GM12891 (cell line): ENCODE results near the gene LRRC39. TPM values are rescaled to one million over a fixed set of nuclear protein-coding genes. Genes with fewer than 3 reads are reported as not detected.
"Not testable (repeated sequence)": the region's sequence is repeated elsewhere in the genome, so short reads cannot be mapped to it uniquely, and the experiment has no call there.

Experiments used
- DNase-seq: peaks from one replicate; pipeline ENCODE4 v3.0.0; 2011; ENCODE audit warnings: low spot score; ENCODE audit not compliant: insufficient read length
- FAIRE-seq: peaks from 2 replicates; lab custom pipeline; 2011; peaks lifted over from hg19 to GRCh38; lab: Jason Lieb, UNC
- PAX5 ChIP-seq: IDR thresholded peaks from 2 replicates; pipeline ENCODE4 v1.6.1; 2011; ENCODE audit warnings: low read length, moderate library complexity, mild to moderate bottlenecking; ENCODE audit not compliant: insufficient read depth, severe bottlenecking
- POLR2A ChIP-seq: IDR thresholded peaks from 2 replicates; pipeline ENCODE4 v1.6.1; 2011; ENCODE audit warnings: low read depth, low read length, control low read depth
- POLR2AphosphoS5 ChIP-seq: IDR thresholded peaks from 2 replicates; pipeline ENCODE4 v1.6.1; 2011; ENCODE audit warnings: low read depth, low read length, control low read depth
- POU2F2 ChIP-seq: IDR thresholded peaks from 2 replicates; pipeline ENCODE4 v1.6.1; 2011; ENCODE audit warnings: low read depth, mild to moderate bottlenecking, control low read depth, low read length, moderate library complexity
- SPI1 ChIP-seq: IDR thresholded peaks from 2 replicates; pipeline ENCODE4 v1.6.1; 2011; ENCODE audit warnings: low read depth, low read length, control low read depth
- TAF1 ChIP-seq: IDR thresholded peaks from 2 replicates; pipeline ENCODE4 v1.6.1; 2011; ENCODE audit warnings: low read depth, low read length, control low read depth
- polyA plus RNA-seq: library from polyadenylated mRNA; unstranded; fragments of >200 nt; gene quantifications from one replicate; pipeline ENCODE4 v1.2.1, GENCODE V29; 2012; ENCODE audit warnings: low read depth, missing spikeins, inconsistent platforms; ENCODE audit not compliant: missing spikeins

Gene LRRC39
- polyA plus RNA-seq = 0.32 TPM

DNA sequence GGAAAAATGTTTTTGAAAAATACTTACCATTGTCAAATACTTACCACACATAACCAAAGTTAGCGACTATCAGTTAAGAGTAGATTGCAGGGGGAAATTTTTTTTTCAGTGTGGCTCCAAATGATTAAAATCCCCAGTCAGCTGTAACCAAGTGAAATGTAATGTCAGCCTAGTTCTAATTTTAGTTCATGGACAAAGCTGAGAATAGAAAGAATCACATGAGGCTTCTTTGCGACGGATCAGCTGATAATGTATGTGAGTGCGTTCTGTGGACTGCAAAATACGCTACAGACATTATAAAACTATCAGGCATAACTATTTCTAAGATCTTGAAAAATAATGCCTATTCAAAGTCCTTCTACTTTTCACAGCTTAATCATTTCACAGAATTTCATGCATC is at the start of gene LRRC39:
Gene LRRC39, minus strand, starts transcription at position 166 of the 400 bp plus-strand sequence. CDS start 9,740 bp downstream, outside the sequence.
- TF ChIP-seq TAF1 = no peak
- TF ChIP-seq PAX5 = no peak
- no peak for TF ChIP-seq SPI1
- no peak for TF ChIP-seq POLR2A
- TF ChIP-seq POLR2AphosphoS5 = no peak
- no peak for TF ChIP-seq POU2F2
- FAIRE-seq (no peak), DNase-seq (no peak)

DNA sequence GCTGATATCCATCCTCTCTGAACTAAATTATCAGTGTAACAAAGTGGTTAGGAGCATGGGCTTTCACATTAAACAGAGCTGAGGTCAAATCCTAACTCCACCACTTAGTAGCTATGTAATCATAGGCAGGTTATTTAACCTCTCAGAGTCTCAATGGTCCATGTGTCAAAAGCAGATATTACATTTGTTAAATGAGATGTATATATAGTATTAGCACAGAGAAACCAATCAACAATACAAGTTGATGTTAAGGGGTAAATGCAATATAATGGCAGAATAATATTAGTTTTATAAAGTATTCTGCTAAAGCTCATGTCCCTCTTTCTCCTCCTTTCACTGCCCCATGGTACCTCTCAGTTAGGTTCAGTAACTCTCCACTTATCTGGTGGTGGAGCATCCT is 44.4 kb upstream of the LRRC39 start:
- TF ChIP-seq SPI1 (no peak), POLR2AphosphoS5 (no peak), POLR2A (no peak), PAX5 (no peak)
- FAIRE-seq (no peak), DNase-seq (no peak)

DNA sequence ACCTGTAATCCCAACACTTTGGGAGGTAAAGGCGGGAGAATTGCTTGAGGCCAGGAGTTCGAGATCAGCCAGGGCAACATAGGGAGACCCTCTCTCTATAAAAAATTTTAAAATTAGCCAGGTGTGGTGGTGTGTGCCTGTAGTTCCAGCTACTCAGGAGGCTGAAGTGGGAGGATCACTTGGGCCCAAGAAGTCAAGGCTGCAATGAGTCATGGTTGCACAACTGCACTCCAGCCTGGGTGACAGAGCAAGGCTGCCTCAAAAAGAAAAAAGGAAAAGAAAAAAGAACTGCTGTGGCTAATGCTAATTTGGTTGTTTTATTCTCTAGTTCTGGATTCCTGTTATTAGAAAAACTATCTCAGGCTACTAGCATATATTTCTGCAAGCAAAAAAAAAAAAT is 41.8 kb upstream of the LRRC39 start:
- no peak for DNase-seq
- FAIRE-seq = no peak
- TF ChIP-seq POLR2A (no peak), PAX5 (no peak), SPI1 (no peak), POLR2AphosphoS5 (no peak), TAF1 (no peak), POU2F2 (no peak)

GRCh38 chr1:100219457-100219856 is 41.4 kb upstream of the LRRC39 start:
- DNase-seq (no peak), FAIRE-seq (no peak)
- TF ChIP-seq PAX5 (no peak), TAF1 (no peak), SPI1 (no peak), POU2F2 (no peak), POLR2A (no peak), POLR2AphosphoS5 (no peak)

DNA sequence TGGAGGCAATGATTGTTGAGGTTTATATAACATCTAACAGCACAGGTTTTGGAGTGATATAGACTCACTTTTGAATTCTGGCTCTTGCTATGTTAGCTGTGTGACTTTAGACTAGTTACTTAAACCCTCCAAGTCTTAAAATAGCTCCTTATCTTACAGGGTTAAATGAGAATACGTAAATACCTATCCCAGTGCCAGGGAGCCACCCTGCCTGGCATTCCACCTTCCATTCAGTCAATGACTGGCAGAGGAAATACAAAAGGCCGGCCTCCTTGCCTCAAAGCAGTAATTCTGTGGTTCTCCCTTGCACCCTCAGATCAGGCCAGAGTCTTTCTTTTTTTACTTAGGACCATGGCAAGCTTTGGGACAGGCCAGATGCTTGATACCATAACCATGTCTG is 39.8 kb upstream of the LRRC39 start:
- TF ChIP-seq POLR2AphosphoS5 (no peak), SPI1 (no peak), POU2F2 (no peak), PAX5 (no peak), POLR2A (no peak), TAF1 (no peak)
- no peak for DNase-seq
- no peak for FAIRE-seq

DNA sequence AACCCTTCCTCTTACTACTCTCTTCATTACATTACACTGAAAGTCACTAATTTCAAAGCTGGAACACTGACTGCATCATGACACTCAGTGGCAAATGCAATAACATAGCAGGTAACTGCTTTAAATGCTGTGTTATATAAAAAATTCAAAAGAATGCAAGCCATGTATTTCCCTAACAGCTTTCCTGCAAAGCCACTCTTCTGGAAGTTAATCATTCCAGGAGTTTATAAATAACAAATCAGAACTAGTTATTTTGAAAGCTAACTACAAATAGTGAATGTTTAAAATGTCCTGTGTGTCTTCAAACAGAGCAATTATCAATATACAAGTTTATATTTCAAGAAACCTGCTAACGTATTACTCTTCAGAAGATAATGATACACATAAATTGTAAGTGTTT is 37.0 kb upstream of the LRRC39 start:
- DNase-seq = no peak
- no peak for FAIRE-seq
- TF ChIP-seq POLR2A (no peak), POLR2AphosphoS5 (no peak), TAF1 (no peak), PAX5 (no peak), POU2F2 (no peak), SPI1 (no peak)

DNA sequence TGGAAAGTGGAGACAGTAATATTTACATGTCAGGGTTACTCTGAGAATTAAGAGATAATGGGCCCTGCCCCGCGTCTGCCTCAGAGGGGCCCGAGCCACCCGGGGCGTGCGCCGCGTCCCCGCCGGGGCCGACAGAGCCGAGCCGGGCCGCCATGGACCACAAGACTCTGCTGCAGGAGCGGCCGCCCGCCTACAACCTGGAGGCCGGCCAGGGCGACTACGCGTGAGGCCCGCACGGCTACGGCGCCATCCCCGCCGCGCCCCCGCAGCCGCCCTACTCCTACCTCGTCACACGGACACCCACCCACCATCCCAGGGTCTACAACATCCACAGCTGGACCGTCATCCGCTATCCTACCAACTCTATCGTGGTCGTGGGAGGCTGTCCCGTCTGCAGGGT is 35.1 kb upstream of the LRRC39 start:
- DNase-seq = no peak
- no peak for FAIRE-seq
- no peak for TF ChIP-seq PAX5
- no peak for TF ChIP-seq POU2F2
- TF ChIP-seq SPI1 = no peak
- TF ChIP-seq TAF1 = no peak

DNA sequence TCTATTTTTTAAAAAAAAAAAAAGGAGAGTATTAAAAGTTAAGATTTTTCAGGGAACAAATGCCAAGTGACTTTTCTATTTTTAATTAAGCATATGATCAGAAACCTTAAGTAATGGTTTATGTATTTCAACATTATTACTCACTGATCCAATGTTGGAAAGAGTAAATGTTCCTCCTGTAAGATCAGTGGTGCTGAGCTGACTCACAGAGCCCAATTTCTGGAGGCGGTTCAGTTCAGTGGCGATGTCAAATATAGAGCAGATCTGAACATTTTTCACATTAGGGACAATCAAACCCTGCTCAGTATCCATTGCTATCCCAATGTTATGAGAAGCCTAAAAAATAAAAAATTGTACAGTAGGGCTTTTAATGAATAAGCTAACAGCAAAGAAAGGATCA is 28.2 kb upstream of the LRRC39 start:
- TF ChIP-seq POLR2A = no peak
- TF ChIP-seq SPI1 = no peak
- no peak for TF ChIP-seq TAF1
- TF ChIP-seq PAX5 = no peak
- no peak for TF ChIP-seq POU2F2
- FAIRE-seq (no peak), DNase-seq (no peak)

GRCh38 chr1:100205593-100205992 is 27.5 kb upstream of the LRRC39 start:
- not testable (repeated sequence) for DNase-seq, FAIRE-seq

DNA sequence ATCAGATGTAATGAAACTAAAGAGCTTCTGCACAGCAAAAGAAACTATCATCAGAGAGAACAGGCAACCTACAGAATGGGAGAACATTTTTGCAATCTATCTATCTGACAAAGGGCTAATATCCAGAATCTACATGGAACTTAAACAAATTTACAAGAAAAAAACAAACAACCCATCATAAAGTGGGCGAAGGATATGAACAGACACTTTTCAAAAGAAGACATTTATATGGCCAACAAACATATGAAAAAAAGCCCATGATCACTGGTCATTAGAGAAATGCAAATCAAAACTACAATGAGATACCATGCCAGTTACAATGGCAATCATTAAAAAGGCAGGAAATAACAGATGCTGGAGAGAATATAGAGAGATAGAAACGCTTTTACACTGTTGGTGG is 27.0 kb upstream of the LRRC39 start:
- not testable (repeated sequence) for DNase-seq, FAIRE-seq

- DNase-seq, FAIRE-seq: not testable (repeated sequence)
Measured at GRCh38 chr1:100202703-100203102, 24.6 kb upstream of the LRRC39 start.

DNA sequence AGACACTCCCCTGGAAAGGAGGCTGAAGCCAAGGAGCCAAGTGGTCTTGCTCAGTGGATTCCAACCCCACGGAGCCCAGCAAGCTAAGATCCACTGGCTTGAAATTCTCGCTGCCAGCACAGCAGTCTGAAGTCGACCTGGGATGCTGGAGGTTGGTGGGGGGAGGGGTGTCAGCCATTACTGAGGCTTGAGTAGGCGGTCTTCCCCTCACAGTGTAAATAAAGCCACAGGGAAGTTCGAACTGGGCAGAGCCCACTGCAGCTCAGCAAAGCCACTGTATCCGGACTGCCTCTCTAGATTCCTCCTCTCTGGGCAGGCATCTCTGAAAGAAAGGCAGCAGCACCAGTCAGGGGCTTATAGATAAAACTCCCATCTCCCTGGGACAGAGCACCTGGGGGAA is 22.0 kb upstream of the LRRC39 start:
- not testable (repeated sequence) for DNase-seq, FAIRE-seq
